NCI-H2227 (cell line): ENCODE results near the gene CCNF.
A peak's percentile ranks its signal among the peaks of the same experiment; 100 is the strongest.
"Not testable (repeated sequence)": the region's sequence is repeated elsewhere in the genome, so short reads cannot be mapped to it uniquely, and the experiment has no call there.

Experiments used
- DNase-seq: peaks from one replicate; lab custom pipeline; 2025; ENCODE audit not compliant: unreplicated experiment; lab: John Stamatoyannopoulos, UW

CCNF gene

GRCh38 chr16:2427526-2427925, 1.7 kb upstream of the CCNF start:
- DNase-seq, result no peak

- DNase-seq, result peak; percentile 58
Observed at GRCh38 chr16:2428051-2428783, 1.0 kb upstream of the CCNF start.

DNA sequence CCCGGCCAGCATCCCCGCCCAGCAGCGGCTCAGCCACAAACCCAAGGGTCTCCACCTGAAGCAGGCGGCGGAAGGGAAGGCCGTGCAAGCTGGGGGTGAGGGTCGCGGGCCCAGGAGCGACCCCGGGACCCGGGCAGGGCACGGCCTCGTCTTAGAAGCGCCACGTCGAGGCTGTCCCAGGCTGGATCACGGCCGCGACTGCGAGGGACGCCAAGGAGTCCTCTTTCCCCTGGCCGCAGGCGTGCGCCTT, 538 bp upstream of the CCNF start:
- DNase-seq, result no peak

GRCh38 chr16:2429771-2430663, 770 bp downstream of the CCNF start:
- DNase-seq, result peak; percentile 35

GRCh38 chr16:2432286-2432685, 3.0 kb downstream of the CCNF start:
- no peak for DNase-seq

DNA sequence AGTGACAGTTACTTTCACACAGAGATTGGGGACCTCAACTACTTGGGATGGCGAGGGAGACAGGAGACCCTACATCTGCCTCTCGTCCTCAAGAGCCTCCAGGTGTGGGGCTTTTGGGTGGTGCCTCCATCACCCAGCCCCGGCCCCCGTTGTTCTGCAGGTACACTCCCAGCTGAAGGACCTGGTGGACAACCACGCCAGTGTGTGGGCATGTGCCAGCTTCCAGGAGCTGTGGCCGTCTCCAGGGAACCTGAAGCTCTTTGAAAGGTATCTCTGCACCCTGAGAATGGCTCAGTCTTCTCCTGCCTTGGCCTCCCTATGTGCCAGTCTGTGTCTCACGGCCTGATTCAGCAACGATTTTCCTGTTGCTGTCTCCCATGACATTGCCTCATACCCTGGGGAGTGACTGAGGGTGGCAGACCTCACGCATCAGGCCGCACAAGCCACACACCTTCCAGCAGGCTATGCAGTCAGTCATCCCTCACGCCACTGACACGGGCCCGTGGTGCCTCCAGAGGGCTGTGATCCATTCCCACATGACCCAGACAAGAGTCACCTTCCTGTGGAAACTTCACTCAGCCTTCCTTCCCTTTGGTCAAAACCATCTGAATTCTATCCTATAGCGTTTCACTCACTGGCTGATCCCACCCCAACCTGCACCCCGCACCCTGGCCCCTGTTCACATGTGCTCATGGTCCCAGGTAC, 3.7 kb downstream of the CCNF start:
- DNase-seq, result no peak

- DNase-seq, result not testable (repeated sequence)
Observed at GRCh38 chr16:2435236-2435635, 6.0 kb downstream of the CCNF start.

- DNase-seq, result no peak
Observed at GRCh38 chr16:2436110-2436509, 6.9 kb downstream of the CCNF start.

DNA sequence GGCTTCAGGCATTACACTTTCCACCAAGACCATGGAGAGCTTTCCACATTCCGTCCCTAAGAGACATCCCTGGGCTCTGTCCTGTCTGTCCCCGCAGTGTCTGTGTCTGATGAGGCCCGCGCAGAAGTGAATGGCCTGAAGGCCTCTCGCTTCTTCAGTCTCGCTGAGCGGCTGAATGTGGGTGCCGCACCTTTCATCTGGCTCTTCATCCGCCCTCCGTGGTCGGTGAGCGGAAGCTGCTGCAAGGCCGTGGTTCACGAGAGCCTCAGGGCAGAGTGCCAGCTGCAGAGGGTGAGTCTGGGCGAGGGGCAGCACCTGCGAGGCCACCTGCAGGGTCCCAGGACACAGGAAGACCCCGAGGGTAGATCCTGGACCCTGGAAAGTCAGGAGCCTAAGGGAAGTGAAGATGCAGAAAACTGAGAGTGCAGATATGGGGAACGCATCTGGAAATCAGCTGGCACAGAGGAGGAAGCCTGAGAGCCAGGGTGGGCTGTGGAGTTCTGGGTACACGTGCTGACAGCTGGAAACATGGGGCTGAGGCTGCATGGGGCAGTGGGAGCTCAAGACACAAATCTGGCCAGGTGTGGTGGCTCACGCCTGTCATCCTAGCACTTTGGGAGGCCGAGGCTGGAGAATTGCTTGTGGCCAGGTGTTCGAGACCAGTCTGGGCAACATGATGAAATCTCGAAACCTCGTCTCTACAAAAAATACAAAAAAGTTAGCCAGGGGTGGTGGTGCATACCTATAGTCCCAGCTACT, 8.0 kb downstream of the CCNF start:
- DNase-seq, result no peak

DNA sequence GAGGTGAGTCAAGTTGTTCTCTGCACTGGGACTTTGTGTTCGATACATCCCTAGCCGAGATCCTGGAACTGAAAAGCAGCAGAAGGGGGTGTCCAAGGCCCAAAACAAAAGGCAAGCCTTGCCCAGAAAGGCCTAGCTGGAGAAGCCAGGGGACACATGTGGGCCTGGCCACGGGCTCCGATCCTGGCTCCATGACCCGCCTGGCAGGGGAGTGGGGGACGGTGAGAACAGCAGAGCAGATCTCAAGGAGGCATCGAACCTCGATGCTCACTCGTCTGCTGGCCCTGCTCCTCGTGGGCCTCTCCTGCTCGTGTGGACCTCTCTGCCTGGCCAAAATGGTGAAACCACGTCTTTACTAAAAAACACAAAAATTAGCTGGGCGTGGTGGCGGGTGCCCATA, 8.9 kb downstream of the CCNF start:
- no peak for DNase-seq

DNA sequence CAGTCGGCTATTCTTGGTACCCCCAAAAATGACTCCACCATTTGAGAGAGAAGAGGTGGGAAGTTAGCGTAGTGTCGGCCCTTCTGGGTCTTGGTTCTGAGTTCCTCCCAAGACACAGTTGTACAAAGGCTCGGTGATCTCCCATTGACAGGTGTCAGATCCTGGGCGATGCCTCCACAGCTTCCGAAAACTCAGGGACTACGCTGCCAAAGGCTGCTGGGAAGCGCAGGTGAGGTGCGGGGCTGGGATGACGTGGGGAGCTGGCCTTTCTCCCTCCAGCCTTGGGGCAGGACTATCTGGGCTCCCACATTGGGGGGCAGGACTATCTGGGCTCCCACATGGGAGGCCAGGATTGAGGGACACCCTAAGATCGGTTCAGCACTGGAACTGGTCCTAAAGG, 10.4 kb downstream of the CCNF start:
- no peak for DNase-seq

DNA sequence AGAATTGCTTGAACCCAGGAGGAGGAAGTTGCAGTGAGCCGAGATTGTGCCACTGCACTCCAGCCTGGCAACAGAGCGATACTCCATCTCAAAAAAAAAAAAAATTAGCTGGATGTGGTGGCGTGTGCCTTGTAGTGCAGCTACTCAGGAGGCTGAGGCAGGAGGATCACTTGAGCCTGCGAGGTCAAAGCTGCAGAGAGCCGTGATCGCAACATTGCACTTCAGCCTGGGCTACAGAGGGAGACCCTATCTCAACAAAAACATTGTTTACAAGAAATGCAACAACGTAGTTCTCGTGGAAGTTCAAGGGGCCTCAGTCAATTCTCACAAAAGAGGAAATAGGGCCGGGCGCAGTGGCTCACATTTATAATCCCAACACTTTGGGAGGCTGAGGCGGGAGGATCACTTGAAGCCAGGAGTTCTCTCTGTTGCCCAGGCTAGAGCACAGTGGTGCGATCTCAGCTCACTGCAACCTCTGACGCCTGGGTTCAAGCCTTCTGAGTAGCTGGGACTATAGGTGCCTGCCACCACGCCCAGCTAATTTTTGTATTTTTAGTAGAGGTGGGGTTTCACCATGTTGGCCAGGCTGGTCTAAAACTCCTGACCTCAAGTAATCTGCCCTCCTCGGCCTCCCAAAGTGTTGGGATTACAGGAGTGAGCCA, 12.0 kb downstream of the CCNF start:
- not testable (repeated sequence) for DNase-seq

GRCh38 chr16:2443555-2443954, 14.3 kb downstream of the CCNF start:
- DNase-seq, result no peak

GRCh38 chr16:2447920-2448583, 18.8 kb downstream of the CCNF start:
- no peak for DNase-seq

GRCh38 chr16:2449118-2449517, 19.9 kb downstream of the CCNF start:
- no peak for DNase-seq

GRCh38 chr16:2450535-2450934, 21.3 kb downstream of the CCNF start:
- DNase-seq, result no peak

GRCh38 chr16:2450975-2451381, 21.7 kb downstream of the CCNF start:
- DNase-seq, result no peak

GRCh38 chr16:2451851-2452320, 22.6 kb downstream of the CCNF start:
- no peak for DNase-seq

GRCh38 chr16:2452650-2453049, 23.4 kb downstream of the CCNF start:
- no peak for DNase-seq
